Measurements from ENCODE around the gene PCIF1.

GRCh38 chr20:45975686-45976085, 41.2 kb downstream of the PCIF1 start:
- TF ChIP-seq EZH2 (IDR thresholded peaks at IDR 0.05; ENCODE audit: insufficient read depth, poor library complexity, severe bottlenecking) (no peak), EZH2phosphoT487 (IDR thresholded peaks at IDR 0.05; ENCODE audit: insufficient read depth, low read depth) (no peak)

Measured in GM23248 (cell line).